GM10266 (cell line): ENCODE measurements around the gene SNCB.

Source experiments
- DNase-seq: peaks from one replicate; pipeline ENCODE4 v3.0.0; 2012; ENCODE audit errors: extremely low spot score
- TF ChIP-seq, protein P1 (sequence below): IDR thresholded peaks from 2 replicates; pipeline ENCODE4 v1.5.1; 2012; ENCODE audit warnings: mild to moderate bottlenecking, low read depth; ENCODE audit not compliant: control insufficient read depth, insufficient read depth; ENCODE audit errors: missing control alignments

The SNCB gene

DNA sequence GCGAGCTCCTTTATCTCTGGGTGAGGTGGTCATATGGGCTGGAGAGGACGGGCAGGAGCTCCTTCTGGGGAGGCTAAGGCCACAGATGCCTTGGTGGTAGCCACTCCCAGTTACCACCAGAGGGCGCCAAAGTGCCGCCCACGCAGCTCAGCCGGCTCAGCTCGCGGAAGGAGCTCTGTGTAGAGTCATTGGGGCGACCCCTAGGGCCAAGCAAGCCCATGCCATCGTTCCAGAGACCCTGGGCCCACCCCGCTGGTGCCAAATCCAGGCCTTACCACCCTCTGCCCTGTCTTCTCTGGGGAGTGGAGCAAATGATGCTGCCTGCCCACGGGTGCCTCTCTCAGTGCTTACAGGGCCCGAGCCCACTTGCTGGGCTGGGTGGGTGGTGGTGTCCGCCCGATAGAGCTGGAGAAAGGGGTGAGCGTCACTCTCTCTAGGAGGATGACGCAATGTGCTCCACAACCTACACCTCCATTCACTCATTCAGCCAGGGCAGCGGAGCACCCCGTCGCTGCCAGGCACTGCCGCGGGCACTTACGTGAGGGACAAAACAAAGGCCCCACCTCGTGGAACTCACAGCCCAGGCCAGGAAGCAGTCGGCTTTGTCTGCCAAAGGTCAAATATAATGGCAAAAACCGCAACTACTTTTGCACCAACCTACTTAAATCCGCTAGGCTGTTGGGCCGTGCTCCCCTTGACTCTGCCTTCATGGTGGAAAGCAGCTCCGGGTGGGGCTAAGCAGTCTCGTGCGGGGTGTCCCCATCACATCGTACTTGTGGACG is 30.7 kb upstream of the SNCB start:
- TF ChIP-seq, protein P1, sequence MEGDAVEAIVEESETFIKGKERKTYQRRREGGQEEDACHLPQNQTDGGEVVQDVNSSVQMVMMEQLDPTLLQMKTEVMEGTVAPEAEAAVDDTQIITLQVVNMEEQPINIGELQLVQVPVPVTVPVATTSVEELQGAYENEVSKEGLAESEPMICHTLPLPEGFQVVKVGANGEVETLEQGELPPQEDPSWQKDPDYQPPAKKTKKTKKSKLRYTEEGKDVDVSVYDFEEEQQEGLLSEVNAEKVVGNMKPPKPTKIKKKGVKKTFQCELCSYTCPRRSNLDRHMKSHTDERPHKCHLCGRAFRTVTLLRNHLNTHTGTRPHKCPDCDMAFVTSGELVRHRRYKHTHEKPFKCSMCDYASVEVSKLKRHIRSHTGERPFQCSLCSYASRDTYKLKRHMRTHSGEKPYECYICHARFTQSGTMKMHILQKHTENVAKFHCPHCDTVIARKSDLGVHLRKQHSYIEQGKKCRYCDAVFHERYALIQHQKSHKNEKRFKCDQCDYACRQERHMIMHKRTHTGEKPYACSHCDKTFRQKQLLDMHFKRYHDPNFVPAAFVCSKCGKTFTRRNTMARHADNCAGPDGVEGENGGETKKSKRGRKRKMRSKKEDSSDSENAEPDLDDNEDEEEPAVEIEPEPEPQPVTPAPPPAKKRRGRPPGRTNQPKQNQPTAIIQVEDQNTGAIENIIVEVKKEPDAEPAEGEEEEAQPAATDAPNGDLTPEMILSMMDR = peak; percentile 96
- peak; percentile 90 for DNase-seq

DNA sequence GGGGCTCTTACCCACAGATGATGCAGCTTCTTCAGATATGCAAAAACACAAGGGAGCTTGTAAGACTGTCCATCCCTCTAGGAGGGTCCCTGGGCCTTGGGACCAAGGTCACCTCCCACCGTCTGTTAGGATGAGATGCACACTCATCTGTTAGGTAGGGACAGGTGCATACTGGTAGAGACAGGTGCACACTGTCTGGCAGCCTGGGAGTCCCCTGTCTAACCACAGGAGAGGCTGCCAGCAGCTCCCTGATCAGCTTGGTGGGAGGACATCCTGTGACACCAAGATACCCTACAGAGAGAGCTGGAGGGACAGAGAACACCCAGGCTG is 30.2 kb upstream of the SNCB start:
- no peak for DNase-seq
- TF ChIP-seq, protein P1 = peak; percentile 5

DNA sequence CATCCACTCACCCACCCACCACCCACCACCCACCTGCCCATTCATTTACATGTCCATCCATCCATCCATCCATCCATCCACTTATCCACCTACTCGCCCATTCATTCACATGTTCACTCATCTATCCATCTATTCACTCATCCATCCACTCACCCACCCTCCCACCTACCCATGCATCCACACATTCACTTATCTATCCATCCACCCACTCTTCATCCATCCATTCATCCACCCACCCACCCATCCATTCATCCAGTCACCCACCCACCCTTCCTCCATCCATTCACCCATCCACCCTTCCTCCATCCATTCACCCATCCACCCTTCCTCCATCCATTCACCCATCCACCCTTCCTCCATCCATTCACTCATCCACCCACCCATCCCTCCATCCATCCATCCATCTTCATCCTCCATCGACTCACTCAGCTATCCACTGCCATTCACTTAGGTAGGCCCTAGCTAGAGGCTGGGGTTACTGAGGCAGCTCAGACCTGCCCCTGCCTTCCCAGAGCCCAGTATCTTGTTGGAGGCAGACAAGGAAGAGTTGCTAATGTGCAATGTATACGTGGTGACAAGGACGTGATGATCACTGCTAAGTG is 29.6 kb upstream of the SNCB start:
- TF ChIP-seq, protein P1 = no peak
- DNase-seq = no peak

DNA sequence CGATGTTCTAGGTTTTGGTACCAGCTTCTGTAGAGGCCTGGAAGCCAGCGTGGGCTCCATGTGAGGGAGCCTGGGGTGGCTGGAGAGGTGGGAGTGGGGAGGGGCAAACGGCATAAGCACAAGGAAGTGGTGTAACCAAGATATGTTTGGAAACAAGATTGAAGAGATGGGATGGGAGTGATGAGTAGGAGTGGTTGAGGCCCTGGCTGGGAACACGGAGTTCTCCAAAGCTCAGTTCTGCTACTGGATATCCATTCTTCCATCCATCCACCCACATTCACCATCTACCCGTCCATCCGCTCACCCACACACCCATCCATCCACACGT is 29.1 kb upstream of the SNCB start:
- no peak for DNase-seq
- TF ChIP-seq, protein P1 = no peak

DNA sequence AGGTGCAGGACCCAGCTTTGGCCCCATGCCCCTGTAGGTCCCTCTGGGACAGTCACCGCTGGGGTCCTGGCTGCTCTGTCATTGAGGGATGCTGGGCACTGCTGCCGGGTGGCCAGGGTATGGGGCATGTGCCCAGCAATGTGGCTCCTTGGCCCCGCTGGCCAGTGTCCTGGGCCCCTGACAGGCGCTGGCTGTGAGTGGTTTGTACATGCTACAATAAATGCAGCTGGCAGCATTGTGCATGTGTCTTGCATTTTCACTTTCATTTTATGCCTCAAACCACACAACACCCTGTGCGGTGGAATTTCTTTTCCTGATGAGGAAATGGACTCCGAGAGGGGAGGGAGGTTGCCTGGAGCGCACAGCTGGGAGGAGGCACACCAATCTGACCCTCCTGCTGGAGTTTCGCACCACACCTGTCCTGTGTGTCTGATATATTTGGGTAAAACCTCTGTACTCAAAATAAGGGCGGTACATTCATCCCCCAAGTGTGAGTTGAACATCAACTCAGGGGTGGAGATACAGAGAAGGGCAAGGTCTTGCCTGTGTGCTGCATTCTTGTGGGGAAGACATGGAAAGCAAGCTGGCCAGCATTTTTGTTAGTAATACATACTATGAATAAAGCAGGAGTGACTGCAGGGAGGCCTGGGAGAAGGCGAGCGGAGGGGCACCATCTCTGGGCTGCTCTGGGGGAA is 28.6 kb upstream of the SNCB start:
- TF ChIP-seq, protein P1 = no peak
- DNase-seq = no peak

DNA sequence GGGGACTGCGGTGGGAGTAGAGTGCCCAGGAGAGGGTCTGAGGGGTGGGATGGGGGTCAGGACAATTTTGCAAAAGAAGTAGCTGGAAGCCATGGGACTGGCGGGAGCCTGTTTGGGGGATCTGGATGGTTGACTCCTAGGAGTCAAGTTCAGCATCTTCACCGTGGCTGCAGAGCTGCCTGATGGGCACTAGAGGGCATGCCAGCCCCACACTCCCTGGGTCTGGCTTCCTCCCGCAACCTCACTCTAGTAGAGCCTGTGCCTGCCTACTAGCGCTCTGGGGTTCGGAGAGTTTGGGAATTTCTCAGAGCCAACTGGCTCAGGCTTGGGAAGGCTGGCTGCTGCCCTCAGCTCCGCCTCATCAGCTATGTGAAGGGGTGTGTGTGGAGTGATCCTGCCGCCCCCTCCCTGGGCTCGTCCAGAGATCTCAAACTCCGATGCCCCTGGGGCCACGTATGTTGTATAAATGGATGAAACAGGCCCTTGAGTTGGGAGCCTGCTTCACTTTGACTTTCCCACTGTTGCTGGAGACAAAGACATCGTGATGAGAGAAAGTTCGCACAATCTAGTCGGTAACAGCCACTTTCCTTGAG is 27.8 kb upstream of the SNCB start:
- TF ChIP-seq, protein P1 = peak; percentile 91
- DNase-seq = peak; percentile 72
